Omental fat pad (tissue), 4 donors: ENCODE measurements around the gene CDON. TPM values are rescaled to one million over a fixed set of nuclear protein-coding genes. Genes with fewer than 3 reads are reported as not detected.
"Not testable (repeated sequence)": the region's sequence is repeated elsewhere in the genome, so short reads cannot be mapped to it uniquely, and the experiment has no call there.

Experiments used
- ATAC-seq: fragments of 150-250 bp; one replicate; pipeline ENCODE4 v1.9.1; 2016; ENCODE audit warnings: mild to moderate bottlenecking, moderate library complexity; ENCODE audit not compliant: low FRiP score
- DNase-seq: peaks from one replicate; pipeline ENCODE4 v3.0.0-alpha.2; 2019; ENCODE audit warnings: low spot score
- CTCF ChIP-seq, 3 donors: fragments of 450-650 bp; IDR thresholded peaks; one replicate each; pipeline ENCODE4 v1.5.1; 2016 to 2017; ENCODE audit warnings: antibody characterized with exemption in 3 of 3, mild to moderate bottlenecking in 3 of 3, moderate library complexity in 2 of 3
- total RNA-seq, 4 donors: library from RNA; depleted of rRNA; stranded (reverse); fragments of >200 nt; gene quantifications; one replicate each; pipeline ENCODE4 v1.1.0, GENCODE V29; 2016

Gene CDON
- total RNA-seq, 4 donors from 2014 or later = 13.1 to 159 (median 43.4) TPM

DNA sequence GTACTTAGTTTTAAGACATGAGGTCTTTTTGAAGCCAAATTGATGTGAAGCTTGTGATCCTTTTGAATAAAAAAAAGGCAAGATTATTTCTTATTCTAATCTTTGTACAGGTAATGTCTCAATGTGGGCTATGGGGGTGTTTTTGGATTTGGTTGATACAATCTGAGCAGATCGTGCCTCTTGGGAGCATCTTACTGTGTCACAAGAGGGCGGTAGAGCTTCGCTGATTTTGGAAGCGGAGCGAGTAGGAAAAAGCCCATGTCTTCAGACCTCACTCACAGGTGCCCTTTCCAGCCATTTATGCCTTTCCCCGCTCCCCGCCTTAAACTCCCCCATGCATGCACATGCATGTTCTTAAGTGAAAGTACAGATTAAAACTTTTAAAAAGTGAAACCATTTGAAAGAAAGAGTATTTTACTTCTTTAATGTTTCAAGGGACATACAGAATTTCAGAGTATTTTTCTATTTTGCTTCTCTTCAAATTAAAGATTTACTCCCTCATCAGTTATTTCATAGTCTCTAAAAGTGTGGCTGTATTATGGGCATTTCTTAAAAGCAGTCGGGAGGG lies 139.6 kb downstream of the CDON start:
- ATAC-seq = peak; percentile 71
- TF ChIP-seq CTCF (IDR thresholded peaks at IDR 0.05) = peak in 1 of 3 donors; percentile 40
- no peak for DNase-seq

DNA sequence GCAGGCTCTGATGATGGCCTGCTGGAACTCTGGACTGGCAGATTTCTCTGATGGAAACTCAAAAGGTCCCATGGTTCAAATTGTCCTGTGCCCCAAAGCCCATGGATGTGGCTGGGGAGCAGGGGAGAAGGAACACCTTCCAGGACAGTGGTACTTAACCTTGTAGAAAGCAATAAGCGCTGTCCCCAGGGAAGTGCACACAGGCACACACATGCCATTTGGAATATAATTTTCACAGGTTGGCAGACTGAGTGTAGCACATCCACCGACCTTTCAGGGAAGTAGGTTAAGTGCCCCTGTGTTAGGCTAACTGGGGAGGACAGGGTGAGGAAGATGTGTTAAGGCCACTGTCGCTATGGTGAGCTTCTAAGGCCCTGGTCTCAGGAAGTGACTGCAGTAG lies 140.5 kb downstream of the CDON start:
- TF ChIP-seq CTCF (IDR thresholded peaks at IDR 0.05) = no peak
- ATAC-seq = no peak
- no peak for DNase-seq

DNA sequence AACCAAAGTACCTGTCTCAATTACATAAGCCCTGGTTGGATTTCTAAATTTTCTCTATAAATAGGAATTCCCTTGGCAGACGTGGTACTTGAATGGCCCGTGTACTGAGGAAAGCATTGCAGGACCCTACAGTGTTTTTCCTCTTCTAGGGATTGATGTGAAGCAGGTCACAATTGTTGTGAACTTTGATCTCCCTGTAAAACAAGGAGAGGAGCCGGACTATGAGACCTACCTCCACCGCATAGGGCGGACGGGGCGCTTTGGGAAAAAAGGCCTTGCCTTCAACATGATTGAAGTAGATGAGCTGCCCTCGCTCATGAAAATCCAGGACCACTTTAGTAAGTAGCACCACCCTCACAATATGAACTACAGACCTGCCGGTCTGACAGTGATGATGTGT lies 141.6 kb downstream of the CDON start:
- DNase-seq = no peak
- ATAC-seq = no peak
- TF ChIP-seq CTCF (IDR thresholded peaks at IDR 0.05) = no peak

- no peak for TF ChIP-seq CTCF (IDR thresholded peaks at IDR 0.05)
- ATAC-seq (no peak), DNase-seq (no peak)
Observed at GRCh38 chr11:125918140-125918840, 144.4 kb downstream of the CDON start.

- ATAC-seq = no peak
- no peak for DNase-seq
- TF ChIP-seq CTCF (IDR thresholded peaks at IDR 0.05) = no peak
Observed at GRCh38 chr11:125916683-125917347, 145.9 kb downstream of the CDON start.

- DNase-seq, ATAC-seq: not testable (repeated sequence)
Observed at GRCh38 chr11:125914601-125915000, 148.1 kb downstream of the CDON start.

DNA sequence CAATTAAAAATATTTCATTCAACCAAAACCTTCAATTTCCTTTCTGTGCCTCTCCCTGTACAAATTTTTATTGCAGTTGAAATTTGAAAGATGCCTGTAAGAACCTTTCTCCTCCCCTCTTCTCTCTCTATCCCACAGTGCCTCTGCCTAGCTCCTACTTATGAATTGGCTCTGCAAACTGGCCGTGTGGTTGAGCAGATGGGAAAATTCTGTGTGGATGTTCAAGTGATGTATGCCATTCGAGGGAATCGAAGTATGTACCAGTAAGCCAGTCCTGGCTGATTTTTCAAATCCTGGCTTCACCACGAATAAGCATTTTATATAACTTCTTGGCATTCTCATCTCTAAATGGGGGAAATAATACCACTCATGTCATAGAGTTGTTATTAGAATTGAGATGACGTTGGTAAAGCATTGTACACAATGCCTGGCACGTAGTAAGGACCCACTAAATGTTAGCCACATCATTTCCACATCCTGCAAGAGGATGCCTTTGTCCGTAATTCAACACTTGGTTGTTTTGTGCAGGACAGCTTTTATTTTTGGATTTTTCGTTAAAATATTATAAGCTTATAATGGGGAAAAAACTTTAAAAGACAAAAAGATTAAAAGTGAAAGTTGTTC lies 152.3 kb downstream of the CDON start:
- DNase-seq = no peak
- no peak for ATAC-seq
- TF ChIP-seq CTCF (IDR thresholded peaks at IDR 0.05) = no peak
